Kidney (tissue), 14 donors: ENCODE data around the gene DDX39B. TPM values are rescaled to one million over a fixed set of nuclear protein-coding genes. Genes with fewer than 3 reads are reported as not detected.

ENCODE experiments used
- DNase-seq, 5 donors: peaks; one replicate each; pipeline ENCODE4 v3.0.0-alpha.2; 2013 to 2020
- FAIRE-seq: peaks from 2 replicates; lab custom pipeline; 2012; peaks lifted over from hg19 to GRCh38; lab: Jason Lieb, UNC
- H3K27ac ChIP-seq, 2 donors: one replicate each; pipeline ENCODE4 v1.7.0; 2013; ENCODE audit warnings: low read depth in 2 of 2, low read length in 2 of 2, inconsistent platforms in 1 of 2
- H3K27me3 ChIP-seq: one replicate; pipeline ENCODE4 v1.7.1; 2013; ENCODE audit warnings: low read length, inconsistent platforms; ENCODE audit not compliant: control insufficient read depth, insufficient read depth
- H3K36me3 ChIP-seq, 3 donors: one replicate each; pipeline versions ENCODE4 v1.7.0 to v1.7.1; 2013; ENCODE audit warnings: low read length in 3 of 3, control low read depth in 1 of 3, inconsistent platforms in 1 of 3; ENCODE audit not compliant: insufficient read depth in 3 of 3, control insufficient read depth in 2 of 3
- H3K4me1 ChIP-seq, 3 donors: one replicate each; pipeline versions ENCODE4 v1.7.0 to v1.7.1; 2013; ENCODE audit warnings: low read length in 3 of 3, inconsistent platforms in 1 of 3, low read depth in 1 of 3; ENCODE audit not compliant: control insufficient read depth in 2 of 3, insufficient read depth in 2 of 3
- H3K4me3 ChIP-seq, 3 donors: one replicate each; pipeline versions ENCODE4 v1.7.0 to v1.8.1; 2013; ENCODE audit warnings: low read length in 3 of 3, control low read depth in 1 of 3, inconsistent platforms in 1 of 3
- H3K9ac ChIP-seq, 3 donors: one replicate each; pipeline versions ENCODE4 v1.7.0 to v1.7.1; 2013; ENCODE audit warnings: low read length in 3 of 3, control low read depth in 1 of 3, inconsistent platforms in 1 of 3
- H3K9me3 ChIP-seq, 3 donors: one replicate each; pipeline versions ENCODE4 v1.7.0 to v1.7.1; 2013; ENCODE audit warnings: low read length in 3 of 3, control low read depth in 1 of 3, inconsistent platforms in 1 of 3; ENCODE audit not compliant: control insufficient read depth in 2 of 3, insufficient read depth in 1 of 3
- intact Hi-C: fragments of 100-400 bp; cut with DNase I; formaldehyde crosslinking; loops from one replicate; pipeline ENCODE4 v1.11.1; 2022
- polyA plus RNA-seq: library from polyadenylated mRNA; stranded (reverse); fragments of 350-450 nt; fragmentation: Illumina TruSeq; extraction: RNeasy Lipid Tissue Mini Kit (QIAGEN cat#74804); gene quantifications from one replicate; pipeline ENCODE4 v1.2.3, GENCODE V29; 2014; ENCODE audit warnings: low read depth, low replicate concordance; ENCODE audit not compliant: insufficient read depth
- total RNA-seq: library from RNA; stranded (reverse); fragmentation: NEBNext Ultra II Directional; extraction: Animal tissue kit (Norgen Biotek cat#: 25700); gene quantifications from one replicate; pipeline ENCODE4 v1.2.1, GENCODE V29; 2021
- TF ChIP-seq, protein P1 (sequence below): IDR thresholded peaks from 3 replicates; pipeline ENCODE4 v1.5.1; 2012; ENCODE audit warnings: mild to moderate bottlenecking, moderate library complexity, borderline replicate concordance; ENCODE audit not compliant: insufficient read depth; ENCODE audit errors: extremely low read depth
- donor health status: control.
- donor health status: control.
- donor health status: control.
- donor health status: control.
- donor health status: control.
- donor health status: DM: yes; HTN: yes; CAD: no.
- donor health status: Normal renal cell carcinoma (clear cell type).

DDX39B gene
- total and polyA plus RNA-seq, 2 donors from 2014 or later: 183 to 295 TPM

DNA sequence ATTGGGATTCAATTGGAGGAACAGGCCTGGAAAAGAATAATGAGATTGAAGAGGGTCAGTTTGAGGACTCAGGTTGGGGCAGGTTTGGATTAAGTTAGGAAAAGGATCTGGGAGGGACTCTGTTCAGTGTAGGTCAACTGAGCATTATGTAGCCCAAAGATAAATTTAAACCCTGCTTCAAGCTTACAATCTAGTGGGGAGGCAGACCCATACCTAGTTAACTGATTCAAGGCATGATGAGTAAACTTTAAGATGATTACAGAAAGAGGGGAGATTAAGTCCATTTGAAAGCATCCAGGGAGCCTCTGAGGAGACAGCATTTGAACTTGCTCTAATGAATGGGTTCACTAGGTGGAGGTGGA, 18.9 kb upstream of the DDX39B start:
- Histone ChIP-seq H3K36me3 (peaks cover 0 to 24% (median 9%) of the 10 kb centered on the region in 3 donors), H3K4me3 (no peak overlapping the region), H3K9ac (no peak overlapping the region), H3K27ac (peak overlapping the region in 1 of 2 donors; percentile 24), H3K9me3 (no peaks in the 10 kb centered on the region), H3K27me3 (no peaks in the 10 kb centered on the region), H3K4me1 (peaks cover 0 to 18% (median 0%) of the 10 kb centered on the region in 3 donors)
- DNase-seq (no peak), FAIRE-seq (no peak)
- intact Hi-C loops: no loop called here
- TF ChIP-seq, protein P1, sequence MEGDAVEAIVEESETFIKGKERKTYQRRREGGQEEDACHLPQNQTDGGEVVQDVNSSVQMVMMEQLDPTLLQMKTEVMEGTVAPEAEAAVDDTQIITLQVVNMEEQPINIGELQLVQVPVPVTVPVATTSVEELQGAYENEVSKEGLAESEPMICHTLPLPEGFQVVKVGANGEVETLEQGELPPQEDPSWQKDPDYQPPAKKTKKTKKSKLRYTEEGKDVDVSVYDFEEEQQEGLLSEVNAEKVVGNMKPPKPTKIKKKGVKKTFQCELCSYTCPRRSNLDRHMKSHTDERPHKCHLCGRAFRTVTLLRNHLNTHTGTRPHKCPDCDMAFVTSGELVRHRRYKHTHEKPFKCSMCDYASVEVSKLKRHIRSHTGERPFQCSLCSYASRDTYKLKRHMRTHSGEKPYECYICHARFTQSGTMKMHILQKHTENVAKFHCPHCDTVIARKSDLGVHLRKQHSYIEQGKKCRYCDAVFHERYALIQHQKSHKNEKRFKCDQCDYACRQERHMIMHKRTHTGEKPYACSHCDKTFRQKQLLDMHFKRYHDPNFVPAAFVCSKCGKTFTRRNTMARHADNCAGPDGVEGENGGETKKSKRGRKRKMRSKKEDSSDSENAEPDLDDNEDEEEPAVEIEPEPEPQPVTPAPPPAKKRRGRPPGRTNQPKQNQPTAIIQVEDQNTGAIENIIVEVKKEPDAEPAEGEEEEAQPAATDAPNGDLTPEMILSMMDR: no peak

DNA sequence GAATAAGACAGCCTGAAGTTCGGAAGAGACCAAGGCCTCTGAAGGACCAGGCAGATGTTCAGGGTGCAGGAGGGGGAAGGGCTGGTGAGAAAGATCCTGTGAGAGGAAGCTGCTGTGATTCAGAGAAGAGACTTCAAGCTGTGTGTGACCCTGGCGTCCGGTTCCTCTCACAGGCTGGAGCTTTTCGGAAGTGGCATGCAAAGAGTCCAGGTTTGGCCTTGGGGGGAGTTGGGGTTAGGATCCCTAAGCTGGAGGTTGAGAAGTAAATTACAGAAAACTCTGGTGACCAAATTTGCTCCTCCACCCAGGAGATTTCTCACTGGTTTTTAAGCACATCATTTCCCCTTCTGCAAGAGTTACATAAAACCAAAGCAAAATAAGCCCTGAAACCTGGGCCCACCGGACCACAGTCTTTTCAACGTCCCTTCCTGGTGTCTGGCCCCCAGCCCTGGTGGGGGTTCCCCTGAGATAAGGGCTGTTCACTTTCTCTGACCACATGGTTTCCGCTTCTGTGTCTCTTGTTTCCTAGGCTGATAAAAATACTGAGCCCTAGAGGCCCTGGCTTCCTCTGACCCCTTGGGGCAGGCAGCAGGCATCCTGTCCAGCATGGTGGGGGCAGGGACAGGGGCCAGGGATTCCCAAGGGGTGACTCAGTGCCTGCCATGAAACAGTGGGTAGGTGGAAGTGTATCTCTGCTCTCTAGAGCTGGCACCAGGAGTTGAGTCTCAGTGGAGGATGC, 18.3 kb upstream of the DDX39B start:
- H3K27ac ChIP-seq: peak overlapping the region; percentile 9 to 51
- peak overlapping the region in 1 of 3 donors; percentile 31 for H3K9ac ChIP-seq
- DNase-seq: peak in 2 of 5 donors; percentile 65 to 89
- TF ChIP-seq, protein P1: no peak
- H3K36me3 ChIP-seq: peaks cover 0 to 24% (median 9%) of the 10 kb centered on the region in 3 donors
- intact Hi-C loops: no loop called here
- H3K4me3 ChIP-seq: no peak overlapping the region
- no peaks in the 10 kb centered on the region for H3K9me3 ChIP-seq
- no peak for FAIRE-seq
- H3K4me1 ChIP-seq: peaks cover 0 to 18% (median 0%) of the 10 kb centered on the region in 3 donors
- H3K27me3 ChIP-seq: no peaks in the 10 kb centered on the region

DNA sequence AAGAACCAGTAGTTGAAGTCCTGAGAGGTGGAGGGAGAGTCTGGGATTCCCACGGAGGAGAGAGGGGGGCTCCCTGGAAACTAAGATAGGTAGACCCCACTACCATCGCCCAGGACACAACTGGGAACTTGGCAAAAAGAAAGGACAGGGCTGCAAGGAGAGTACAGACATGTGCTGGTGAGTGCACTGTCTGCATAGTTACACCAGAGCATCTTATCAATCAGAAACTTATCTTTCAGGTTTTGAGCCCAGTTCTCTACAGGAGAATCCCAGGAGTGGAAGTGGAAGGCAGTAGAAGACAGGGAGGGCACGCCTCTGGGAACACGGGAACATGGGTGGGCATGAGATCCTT, 17.8 kb upstream of the DDX39B start:
- TF ChIP-seq, protein P1: no peak
- DNase-seq: no peak
- Histone ChIP-seq H3K27ac (peak overlapping the region; percentile 9 to 51), H3K27me3 (no peaks in the 10 kb centered on the region), H3K36me3 (peaks cover 0 to 24% (median 9%) of the 10 kb centered on the region in 3 donors), H3K4me1 (peaks cover 0 to 18% (median 0%) of the 10 kb centered on the region in 3 donors), H3K4me3 (no peak overlapping the region), H3K9me3 (no peaks in the 10 kb centered on the region), H3K9ac (peak overlapping the region in 1 of 3 donors; percentile 31)
- intact Hi-C loops: no loop called here
- no peak for FAIRE-seq
